SU-DHL-6 (cell line): ENCODE results near the gene PEX11B.

Experiments used
- H2AFZ ChIP-seq: fragments of 200-600 bp; sonication (generic); 2 replicates; pipeline ENCODE4 v1.6.1; 2014; ENCODE audit warnings: low read depth, mild to moderate bottlenecking, moderate library complexity, mixed read lengths, antibody characterized with exemption, low read length; ENCODE audit not compliant: severe bottlenecking
- H3F3A ChIP-seq: fragments of 200-600 bp; shearing (Covaris generic); 2 replicates; pipeline ENCODE4 v1.6.0; 2016; ENCODE audit warnings: antibody characterized with exemption, mild to moderate bottlenecking; ENCODE audit not compliant: insufficient read depth
- H3K27ac ChIP-seq: fragments of 200-600 bp; sonication (generic); 2 replicates; pipeline ENCODE4 v1.5.1; 2016; ENCODE audit warnings: low read depth, mild to moderate bottlenecking, low read length, moderate library complexity, mixed read lengths
- H3K27me3 ChIP-seq: fragments of 200-600 bp; sonication (generic), shearing (Covaris generic); 2 replicates; pipeline ENCODE4 v1.6.0; 2014; ENCODE audit warnings: mild to moderate bottlenecking, low read length
- H3K36me3 ChIP-seq: fragments of 200-600 bp; sonication (generic); 2 replicates; pipeline ENCODE4 v1.6.1; 2014; ENCODE audit warnings: mild to moderate bottlenecking, low read length, mixed read lengths
- H3K4me2 ChIP-seq: fragments of 300-600, 200-600 bp; shearing (Covaris generic), sonication (generic); 2 replicates; pipeline ENCODE4 v1.6.0; 2014; ENCODE audit warnings: low read length, low read depth, mild to moderate bottlenecking; ENCODE audit not compliant: poor library complexity, severe bottlenecking
- H3K4me3 ChIP-seq: fragments of 200-600 bp; sonication (generic); 2 replicates; pipeline ENCODE4 v1.5.1; 2014; ENCODE audit warnings: antibody characterized with exemption, low read length, mild to moderate bottlenecking, mixed read lengths; ENCODE audit not compliant: insufficient read depth, poor library complexity, severe bottlenecking
- H3K79me2 ChIP-seq: fragments of 200-600 bp; sonication (generic); 2 replicates; pipeline ENCODE4 v1.6.1; 2014; ENCODE audit warnings: mild to moderate bottlenecking, low read length, moderate library complexity; ENCODE audit not compliant: insufficient read depth
- H3K9ac ChIP-seq: fragments of 200-600 bp; sonication (generic); 2 replicates; pipeline ENCODE4 v1.7.0; 2014; ENCODE audit warnings: mild to moderate bottlenecking, low read length
- H3K9me2 ChIP-seq: fragments of 200-600 bp; sonication (generic); replicated peaks from 2 replicates; pipeline ENCODE4 v1.6.1; 2014; ENCODE audit warnings: low read length; ENCODE audit not compliant: insufficient read depth
- H3K9me3 ChIP-seq: fragments of 200-600 bp; sonication (generic); 2 replicates; pipeline ENCODE4 v1.6.1; 2014; ENCODE audit warnings: low read length, mixed read lengths; ENCODE audit not compliant: insufficient read depth
- H4K20me1 ChIP-seq: fragments of 200-600 bp; sonication (generic); 2 replicates; pipeline ENCODE4 v1.6.1; 2014; ENCODE audit warnings: low read depth, mild to moderate bottlenecking, antibody characterized with exemption, low read length, moderate library complexity, mixed read lengths
- CTCF ChIP-seq: fragments of 200-600 bp; sonication (generic); IDR thresholded peaks from one replicate; pipeline ENCODE4 v1.5.1; 2017; ENCODE audit warnings: antibody characterized with exemption, mild to moderate bottlenecking, low read length, moderate library complexity; ENCODE audit not compliant: insufficient read depth, poor library complexity, severe bottlenecking
- EZH2phosphoT487 ChIP-seq: fragments of 200-600 bp; sonication (generic), shearing (Covaris generic); conservative IDR thresholded peaks from 2 replicates; pipeline ENCODE4 v1.6.1; 2018; ENCODE audit warnings: mild to moderate bottlenecking, antibody characterized with exemption, low read length, moderate library complexity, mixed read lengths

The PEX11B gene

GRCh38 chr1:145889722-145890121, 28.8 kb downstream of the PEX11B start:
- Histone ChIP-seq H4K20me1 (no peaks in the 10 kb centered on the region), H2AFZ (no peak overlapping the region), H3F3A (no peaks in the 10 kb centered on the region), H3K9ac (no peak overlapping the region), H3K4me3 (no peak overlapping the region), H3K36me3 (no peaks in the 10 kb centered on the region), H3K79me2 (no peaks in the 10 kb centered on the region), H3K27me3 (no peaks in the 10 kb centered on the region), H3K9me3 (no peaks in the 10 kb centered on the region), H3K4me2 (no peak overlapping the region), H3K9me2 (no peaks in the 10 kb centered on the region), H3K27ac (no peak overlapping the region)
- no peak for TF ChIP-seq EZH2phosphoT487
- no peak for TF ChIP-seq CTCF

GRCh38 chr1:145887631-145888030, 30.9 kb downstream of the PEX11B start:
- Histone ChIP-seq H3K9ac (no peak overlapping the region), H3K79me2 (no peaks in the 10 kb centered on the region), H3K9me3 (no peaks in the 10 kb centered on the region), H4K20me1 (no peaks in the 10 kb centered on the region), H2AFZ (no peak overlapping the region), H3F3A (no peaks in the 10 kb centered on the region), H3K36me3 (no peaks in the 10 kb centered on the region), H3K27me3 (no peaks in the 10 kb centered on the region), H3K27ac (no peak overlapping the region), H3K4me3 (no peak overlapping the region), H3K4me2 (no peak overlapping the region), H3K9me2 (no peaks in the 10 kb centered on the region)
- TF ChIP-seq EZH2phosphoT487 (no peak), CTCF (no peak)

GRCh38 chr1:145886816-145887215, 31.7 kb downstream of the PEX11B start:
- no peak overlapping the region for H3K4me2 ChIP-seq
- no peak overlapping the region for H3K9ac ChIP-seq
- no peak overlapping the region for H2AFZ ChIP-seq
- H3F3A ChIP-seq, result no peaks in the 10 kb centered on the region
- H3K79me2 ChIP-seq, result no peaks in the 10 kb centered on the region
- H3K9me3 ChIP-seq, result no peaks in the 10 kb centered on the region
- H3K36me3 ChIP-seq, result no peaks in the 10 kb centered on the region
- no peaks in the 10 kb centered on the region for H3K9me2 ChIP-seq
- H3K27me3 ChIP-seq, result no peaks in the 10 kb centered on the region
- no peak overlapping the region for H3K4me3 ChIP-seq
- no peak overlapping the region for H3K27ac ChIP-seq
- H4K20me1 ChIP-seq, result no peaks in the 10 kb centered on the region
- no peak for TF ChIP-seq CTCF

- Histone ChIP-seq H3K79me2 (no peaks in the 10 kb centered on the region), H3K36me3 (no peaks in the 10 kb centered on the region), H3K9me3 (no peaks in the 10 kb centered on the region), H3K9me2 (no peaks in the 10 kb centered on the region), H4K20me1 (no peaks in the 10 kb centered on the region), H3K4me2 (peak overlapping the region; percentile 77), H3K4me3 (peak overlapping the region; percentile 83), H2AFZ (peak overlapping the region; percentile 97), H3F3A (no peaks in the 10 kb centered on the region), H3K9ac (peak overlapping the region; percentile 24; the same call in 1 of the 2 replicates), H3K27ac (no peak overlapping the region), H3K27me3 (no peaks in the 10 kb centered on the region)
- TF ChIP-seq EZH2phosphoT487, result no peak
- TF ChIP-seq CTCF, result no peak
Measured at GRCh38 chr1:145886390-145886789, 32.1 kb downstream of the PEX11B start.
